Loucy (cell line): ENCODE results near the gene PKLR.

Experiments
- CTCF ChIP-seq: fragments of 200-600 bp; sonication (generic); conservative IDR thresholded peaks from 2 replicates; pipeline ENCODE4 v1.5.1; 2014; ENCODE audit warnings: mild to moderate bottlenecking, antibody characterized with exemption, low read length
- EZH2phosphoT487 ChIP-seq: fragments of 200-600 bp; IDR thresholded peaks from 2 replicates; pipeline ENCODE4 v1.6.1; 2018; ENCODE audit warnings: antibody characterized with exemption, mild to moderate bottlenecking, moderate library complexity, borderline replicate concordance

GRCh38 chr1:155285631-155286044 is 15.6 kb downstream of the PKLR start:
- no peak for TF ChIP-seq EZH2phosphoT487
- no peak for TF ChIP-seq CTCF
